Erythroblast (primary cell): ENCODE results near the gene MUC4.

Experiments
- GATA1 ChIP-seq: IDR thresholded peaks from 2 replicates; pipeline ENCODE4 v1.6.1; 2011; ENCODE audit warnings: low read depth, mild to moderate bottlenecking, control low read depth, low read length, moderate library complexity
- POLR2A ChIP-seq: IDR thresholded peaks from 2 replicates; pipeline ENCODE4 v1.6.1; 2011; ENCODE audit warnings: mild to moderate bottlenecking, low read length

- no peak for TF ChIP-seq POLR2A
- TF ChIP-seq GATA1: no peak
Observed at GRCh38 chr3:195748661-195749060, 63.1 kb downstream of the MUC4 start.
